ENCODE results near the gene TMEM255B. TPM values are rescaled to one million over a fixed set of nuclear protein-coding genes. Genes with fewer than 3 reads are reported as not detected.
"Not testable (repeated sequence)": the region's sequence is repeated elsewhere in the genome, so short reads cannot be mapped to it uniquely, and the experiment has no call there.

TMEM255B gene
- total and polyA plus RNA-seq, 2 donors (not counting 3 experiments of a cell fraction or from before 2014, with no cell fraction given) = 105 to 121 TPM

- Histone ChIP-seq H3K27me3 (ENCODE audit: control insufficient read depth in 2 of 2, insufficient read depth in 2 of 2, low read length in 2 of 2) (no peaks in the 10 kb centered on the region), H3K27ac (ENCODE audit: insufficient read depth, low read depth, low read length) (no peak overlapping the region), H3K4me3 (replicated peaks in 1 of 3; ENCODE audit: insufficient read depth in 1 of 3, low read depth in 1 of 3, low read length in 3 of 3) (no peak overlapping the region), H3K4me1 (ENCODE audit: control insufficient read depth, extremely low read depth, insufficient read depth, low read length) (no peaks in the 10 kb centered on the region), H3K9ac (replicated peaks; ENCODE audit: extremely low read depth, insufficient read depth, low read length) (no peak overlapping the region), H3K36me3 (ENCODE audit: control insufficient read depth in 2 of 2, extremely low read depth in 1 of 2, insufficient read depth in 2 of 2, low read length in 2 of 2) (peaks cover 0 to 51% of the 10 kb centered on the region in 2 experiments), H4K20me1 (replicated peaks; ENCODE audit: control insufficient read depth, extremely low read depth, insufficient read depth, low read length) (no peaks in the 10 kb centered on the region), H3K79me2 (ENCODE audit: control insufficient read depth, insufficient read depth, low read length) (no peaks in the 10 kb centered on the region), H3K9me3 (replicated peaks; ENCODE audit: control insufficient read depth, insufficient read depth, low read length) (no peaks in the 10 kb centered on the region), H3K9me1 (replicated peaks; ENCODE audit: control insufficient read depth, extremely low read depth, insufficient read depth, low read length) (no peaks in the 10 kb centered on the region), H2AFZ (ENCODE audit: low read depth, low read length) (no peak overlapping the region), H3K4me2 (ENCODE audit: insufficient read depth, low read length) (no peak overlapping the region)
- FAIRE-seq (no peak), DNase-seq (ENCODE audit: low read depth, low spot score) (no peak)
- dilution Hi-C loops (cut with MboI; ENCODE audit: extremely low pct_ligation_motif_present, low sequenced_read_pairs) = no loop called here
- BruUV-seq (replicated peaks) = no TSS peak
- POLR2A ChIA-PET = no interaction called here
- no peak for TF ChIP-seq MYC (IDR thresholded peaks at IDR 0.05; ENCODE audit: low read depth, low read length)
- no peak for TF ChIP-seq POLR2A (IDR thresholded peaks at IDR 0.05; ENCODE audit: low read depth, low read length)
- TF ChIP-seq GATA2 (IDR thresholded peaks at IDR 0.05; ENCODE audit: insufficient read depth, insufficient read length, low read depth, low read length) = no peak
- no peak for TF ChIP-seq MAX (IDR thresholded peaks at IDR 0.05; ENCODE audit: insufficient read depth, insufficient read length)
- no peak for TF ChIP-seq EZH2 (IDR thresholded peaks at IDR 0.05; ENCODE audit: borderline replicate concordance, low read depth, low read length, severe bottlenecking)
- no peak for TF ChIP-seq CTCF (IDR thresholded peaks at IDR 0.05; ENCODE audit: extremely low read depth in 1 of 2, insufficient read depth in 1 of 2, low read depth in 1 of 2, low read length in 2 of 2)
- TF ChIP-seq JUN (IDR thresholded peaks at IDR 0.05; ENCODE audit: borderline replicate concordance, insufficient read depth, insufficient read length, low read depth) = no peak
- TF ChIP-seq POLR2AphosphoS5 (IDR thresholded peaks at IDR 0.05; ENCODE audit: insufficient read depth, low read depth, low read length) = no peak
- TF ChIP-seq FOS (IDR thresholded peaks at IDR 0.05; ENCODE audit: borderline replicate concordance, insufficient read depth, low read length) = no peak
- CTCF ChIA-PET = no interaction called here
- intact Hi-C loops (cut with micrococcal nuclease) = no loop called here
Observed at GRCh38 chr13:113794764-113795173, 35.7 kb downstream of the TMEM255B start.

GRCh38 chr13:113795362-113795761 is 36.3 kb downstream of the TMEM255B start:
- H3K27me3 ChIP-seq (ENCODE audit: control insufficient read depth in 2 of 2, insufficient read depth in 2 of 2, low read length in 2 of 2); H3K79me2 ChIP-seq (ENCODE audit: control insufficient read depth, insufficient read depth, low read length); FAIRE-seq; H3K9me1 ChIP-seq (replicated peaks; ENCODE audit: control insufficient read depth, extremely low read depth, insufficient read depth, low read length); DNase-seq (ENCODE audit: low read depth, low spot score); H3K27ac ChIP-seq (ENCODE audit: insufficient read depth, low read depth, low read length); H3K9me3 ChIP-seq (replicated peaks; ENCODE audit: control insufficient read depth, insufficient read depth, low read length); H3K4me3 ChIP-seq (replicated peaks in 1 of 3; ENCODE audit: insufficient read depth in 1 of 3, low read depth in 1 of 3, low read length in 3 of 3); POLR2A ChIA-PET; H3K4me2 ChIP-seq (ENCODE audit: insufficient read depth, low read length); H4K20me1 ChIP-seq (replicated peaks; ENCODE audit: control insufficient read depth, extremely low read depth, insufficient read depth, low read length); H2AFZ ChIP-seq (ENCODE audit: low read depth, low read length); BruUV-seq (replicated peaks); dilution Hi-C loops (cut with MboI; ENCODE audit: extremely low pct_ligation_motif_present, low sequenced_read_pairs); intact Hi-C loops (cut with micrococcal nuclease); H3K9ac ChIP-seq (replicated peaks; ENCODE audit: extremely low read depth, insufficient read depth, low read length); H3K4me1 ChIP-seq (ENCODE audit: control insufficient read depth, extremely low read depth, insufficient read depth, low read length); CTCF ChIA-PET: not testable (repeated sequence)
- peaks cover 0 to 52% of the 10 kb centered on the region in 2 experiments for H3K36me3 ChIP-seq (ENCODE audit: control insufficient read depth in 2 of 2, extremely low read depth in 1 of 2, insufficient read depth in 2 of 2, low read length in 2 of 2)
